Frontal cortex (tissue), 4 donors: ENCODE results near the gene BACH1. TPM values are rescaled to one million over a fixed set of nuclear protein-coding genes. Genes with fewer than 3 reads are reported as not detected.

Experiments
- DNase-seq, 2 donors: peaks; one replicate each; pipeline ENCODE4 v3.0.0; 2012; ENCODE audit warnings: low spot score in 2 of 2
- FAIRE-seq: peaks from 2 replicates; lab custom pipeline; 2012; peaks lifted over from hg19 to GRCh38; lab: Jason Lieb, UNC
- total RNA-seq: library from RNA; depleted of rRNA; stranded (reverse); fragments of >200 nt; gene quantifications from one replicate; pipeline ENCODE4 v1.2.3, GENCODE V29; 2014
- donor health status: control.
- donor health status: control.
- donor health status: control.

The BACH1 gene
- total RNA-seq, 1 donor from 2014 or later, result 136 TPM

DNA sequence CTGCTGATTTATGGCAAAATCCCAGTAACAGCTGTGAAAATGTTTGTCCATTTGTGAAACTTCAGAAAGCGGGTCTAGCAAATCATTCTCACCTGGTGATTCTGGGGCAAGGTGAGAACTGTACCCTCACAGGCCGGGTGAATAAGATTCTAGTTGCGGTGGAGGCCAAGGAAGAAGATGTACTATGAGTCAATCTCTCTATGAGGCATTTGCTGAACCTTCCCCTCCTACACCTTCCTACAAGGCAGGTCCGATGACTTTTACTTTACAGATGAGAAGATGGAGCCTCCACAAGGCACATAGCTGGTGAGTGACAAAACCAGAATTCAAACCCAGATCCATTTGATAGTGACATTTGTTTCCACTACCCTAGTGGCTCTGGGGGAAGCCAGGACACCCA lies 72.7 kb downstream of the BACH1 start:
- FAIRE-seq, result no peak

DNA sequence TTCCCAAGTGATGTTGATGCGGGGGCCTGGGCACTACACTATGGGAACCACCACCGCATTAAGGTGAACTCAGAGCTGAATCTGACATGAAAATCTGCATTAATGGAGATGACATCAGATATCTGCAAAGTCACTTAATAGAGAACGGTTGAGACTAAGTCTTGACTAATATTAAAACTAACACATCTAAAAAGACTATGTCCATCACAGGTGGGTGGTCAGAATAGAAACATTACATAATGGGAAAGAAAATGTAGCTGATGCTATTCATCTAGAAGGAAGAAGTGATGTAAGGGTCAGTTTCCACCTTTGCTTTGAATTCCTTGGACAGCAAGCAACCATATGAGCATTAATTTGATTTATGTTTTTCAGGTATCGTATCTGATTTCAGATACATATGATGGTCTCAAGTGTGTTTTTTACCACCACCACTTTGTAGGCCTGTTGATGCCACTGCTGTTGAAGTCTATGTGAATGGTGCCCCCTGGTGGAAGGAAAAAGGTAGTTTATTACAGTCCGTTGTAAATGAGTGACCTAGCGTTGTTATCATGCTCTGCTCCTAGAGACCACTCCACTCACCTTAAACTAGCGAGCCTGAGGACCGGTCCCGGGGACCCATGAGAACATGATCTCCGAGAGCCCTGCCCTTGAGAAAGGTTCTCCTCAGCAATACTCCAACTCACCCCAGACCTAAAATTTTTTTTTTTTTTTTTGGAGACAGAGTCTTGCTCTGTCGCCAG lies 73.5 kb downstream of the BACH1 start:
- FAIRE-seq (no peak), DNase-seq (peak; percentile 27 to 46)

More for the DNA sequence above, 72.7 kb downstream of the BACH1 start:
- no peak for DNase-seq

DNA sequence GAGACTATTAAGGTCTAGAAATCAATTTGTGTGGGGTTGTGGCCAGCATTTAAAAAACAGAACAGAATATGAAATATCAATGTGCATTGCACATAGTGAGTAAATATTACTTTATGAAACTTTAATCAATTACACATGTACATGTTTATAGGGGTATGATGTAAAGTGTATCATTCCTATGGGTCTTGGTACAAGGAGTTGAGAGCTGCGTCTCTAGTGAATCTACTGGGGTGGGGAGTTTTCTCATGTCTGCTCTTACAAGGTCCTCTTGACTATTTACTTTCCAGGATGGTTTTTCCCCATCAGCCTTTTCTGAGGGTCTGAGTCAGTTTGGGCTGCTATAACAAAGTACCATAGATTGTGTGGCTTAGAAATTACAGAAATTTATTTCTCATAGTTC lies 75.8 kb downstream of the BACH1 start:
- FAIRE-seq, result no peak
- DNase-seq, result no peak

DNA sequence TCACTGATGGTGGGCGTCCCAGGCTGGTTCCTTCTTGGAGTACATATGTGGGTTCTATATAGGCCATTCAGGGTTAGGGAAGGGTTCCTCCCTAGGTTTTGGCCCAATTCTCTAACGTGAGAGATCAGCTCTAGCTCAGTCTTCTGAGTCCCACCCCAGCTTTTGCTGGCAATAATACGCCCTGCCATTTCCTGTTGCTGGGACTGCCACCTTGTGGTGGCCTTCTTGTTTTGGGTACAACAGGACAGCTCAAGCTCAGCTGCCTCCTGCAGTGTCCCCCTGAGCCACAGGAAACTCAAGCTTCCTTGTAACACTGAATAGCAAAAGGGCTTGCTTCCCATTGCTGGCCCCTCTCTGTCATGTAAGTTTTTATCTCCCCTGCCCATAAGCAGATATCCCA lies 77.8 kb downstream of the BACH1 start:
- FAIRE-seq, result no peak

DNA sequence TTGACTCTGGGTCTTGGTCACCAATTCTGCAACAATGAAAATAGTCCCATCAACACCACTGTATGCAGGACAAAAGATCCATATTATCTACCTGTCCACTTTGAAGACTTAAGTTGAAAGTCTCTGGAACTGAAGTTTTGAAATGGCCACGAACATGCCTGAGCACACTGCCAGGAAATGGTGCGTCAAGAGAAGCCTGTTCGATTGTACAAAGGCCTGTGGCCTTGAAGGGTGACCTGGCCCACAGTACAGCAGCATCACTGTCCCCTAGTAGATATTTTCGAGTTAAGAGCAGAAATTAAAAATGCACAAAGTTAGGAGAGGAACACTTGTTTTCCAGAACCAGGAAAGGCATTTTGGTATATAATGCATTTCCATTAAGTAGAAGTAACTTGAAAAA lies 78.5 kb downstream of the BACH1 start:
- FAIRE-seq (no peak), DNase-seq (no peak)

More for the DNA sequence above, 77.8 kb downstream of the BACH1 start:
- DNase-seq, result peak in 1 of 2 donors; percentile 8

DNA sequence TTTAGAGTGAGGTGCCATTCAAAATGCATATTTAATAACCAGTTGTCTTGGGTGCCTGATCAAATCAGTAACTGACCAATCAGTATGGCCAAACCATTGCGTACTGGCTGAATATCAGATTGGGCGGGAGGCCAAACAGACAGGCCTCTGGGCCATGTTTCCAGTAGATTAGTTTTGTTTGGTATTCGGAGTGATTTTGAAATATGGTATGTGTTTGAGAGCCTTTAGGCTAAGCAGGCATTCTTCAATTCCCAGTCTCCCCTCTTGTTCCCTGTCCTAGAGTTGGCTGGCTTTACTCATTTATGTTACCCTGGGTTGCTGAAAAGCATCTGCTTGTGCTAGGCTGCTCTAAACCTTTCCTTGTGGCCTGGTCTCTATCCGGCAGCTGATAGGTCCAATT lies 80.1 kb downstream of the BACH1 start:
- no peak for FAIRE-seq
- DNase-seq, result no peak

DNA sequence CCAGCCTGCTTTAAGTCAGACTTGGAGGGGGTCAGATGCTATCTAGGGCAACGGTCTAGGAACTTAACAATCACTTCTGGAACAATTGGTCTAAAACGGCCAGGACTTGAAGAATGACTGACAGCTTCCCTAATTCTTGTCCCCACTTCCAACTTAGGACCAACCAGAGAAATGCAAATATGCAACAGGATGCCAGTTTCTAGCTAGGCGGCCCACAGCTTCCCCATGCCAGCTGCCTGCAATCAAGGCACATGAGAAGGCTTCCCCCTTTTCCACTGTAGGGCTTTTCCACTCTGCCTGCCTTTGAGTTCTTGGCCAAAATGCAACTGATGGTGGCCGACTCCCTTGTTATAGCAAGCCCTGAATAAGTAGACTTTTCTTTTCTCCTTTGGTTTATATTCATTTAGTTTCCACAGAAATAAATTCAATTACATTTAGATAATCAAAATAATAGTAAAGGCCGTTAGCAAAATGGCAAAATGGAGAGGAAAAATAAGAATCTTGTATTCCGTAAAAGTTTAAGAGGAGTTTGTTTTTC lies 80.9 kb downstream of the BACH1 start:
- DNase-seq, result no peak
- no peak for FAIRE-seq

DNA sequence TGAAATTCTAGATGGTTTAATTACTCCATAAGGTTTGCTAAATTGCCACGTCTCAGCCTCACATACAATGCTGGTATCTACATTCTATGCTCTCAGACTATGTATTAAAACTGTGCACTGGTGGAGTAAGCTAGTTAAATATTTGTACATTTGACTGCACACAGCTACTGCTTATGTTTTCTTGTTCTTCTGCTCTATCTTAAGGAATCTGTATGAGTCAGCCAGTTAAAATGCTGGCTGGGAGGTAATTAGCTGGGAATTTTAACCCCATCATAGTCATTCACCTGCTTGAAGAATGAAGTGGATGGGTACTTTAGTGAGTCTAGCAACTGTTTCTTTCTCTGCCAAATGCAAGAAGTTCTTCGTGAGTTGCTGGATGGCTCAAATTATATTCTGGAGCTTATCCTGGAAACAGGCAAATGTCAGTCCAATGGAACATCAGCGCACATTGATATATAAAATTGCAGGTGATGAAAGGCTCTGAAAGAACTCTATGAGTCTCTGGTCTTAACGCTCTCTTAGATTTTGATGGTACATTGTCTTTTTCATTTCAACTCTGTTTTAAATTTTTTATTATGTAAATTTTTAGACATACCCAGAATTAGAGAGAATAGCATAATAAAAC lies 83.4 kb downstream of the BACH1 start:
- FAIRE-seq (no peak), DNase-seq (no peak)

DNA sequence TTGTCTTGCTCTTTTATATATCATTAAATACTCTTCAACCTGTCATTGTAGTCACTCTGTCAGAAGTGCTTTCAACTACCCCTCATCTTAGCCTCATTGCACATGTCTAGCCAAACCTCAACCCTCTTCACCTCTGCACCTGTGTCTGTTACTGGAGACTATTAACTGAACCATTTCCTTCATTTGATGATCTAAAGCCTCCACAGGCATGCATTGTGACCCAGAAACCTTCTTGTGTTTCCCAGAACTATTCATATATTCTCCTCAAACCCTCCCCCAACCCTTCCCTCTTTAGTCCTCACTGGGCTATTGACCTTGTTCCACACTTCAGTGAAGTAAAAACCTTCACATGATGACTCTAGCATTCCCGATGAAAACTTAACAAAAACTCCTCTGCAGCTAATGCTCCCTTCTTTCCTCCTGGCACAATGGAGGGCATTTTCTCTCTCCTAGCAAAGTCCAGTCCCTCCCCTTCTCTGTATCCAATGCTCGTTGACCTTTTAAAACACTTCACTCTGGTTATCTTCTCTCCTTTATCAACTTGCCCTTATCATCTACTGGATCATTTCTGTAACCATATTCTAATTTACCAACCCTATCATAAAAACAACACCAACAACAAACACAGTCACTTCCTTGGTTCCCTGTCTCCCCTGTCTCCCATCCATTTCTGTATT lies 86.1 kb downstream of the BACH1 start:
- FAIRE-seq, result no peak
- DNase-seq, result no peak

DNA sequence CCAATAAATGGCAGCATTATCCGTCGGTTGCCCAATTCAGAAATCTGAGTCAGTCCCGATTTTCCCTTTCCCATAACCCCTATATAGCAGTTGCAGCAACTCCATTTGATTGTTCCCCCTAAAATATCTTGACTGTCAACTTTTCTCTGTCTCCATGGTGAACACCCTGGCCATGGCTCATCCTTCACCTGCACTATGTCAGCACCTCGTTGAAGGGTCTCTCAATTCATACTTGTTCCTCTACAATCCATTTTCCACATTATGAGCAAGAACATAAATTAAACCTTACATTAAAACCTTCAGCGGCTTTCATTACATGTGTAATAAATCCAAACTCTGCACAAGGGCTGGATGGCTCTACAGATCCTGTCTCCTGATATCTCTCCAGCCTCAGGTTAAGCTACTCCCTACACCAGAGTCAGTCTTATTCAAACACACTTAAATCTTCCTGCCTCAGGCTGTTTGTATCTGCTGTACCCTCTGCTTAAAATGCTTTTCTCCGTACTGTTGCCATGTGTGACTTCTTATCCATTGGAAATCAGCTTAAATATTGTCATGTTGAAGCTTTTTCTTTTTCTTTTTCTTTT lies 87.3 kb downstream of the BACH1 start:
- FAIRE-seq (no peak), DNase-seq (no peak)

DNA sequence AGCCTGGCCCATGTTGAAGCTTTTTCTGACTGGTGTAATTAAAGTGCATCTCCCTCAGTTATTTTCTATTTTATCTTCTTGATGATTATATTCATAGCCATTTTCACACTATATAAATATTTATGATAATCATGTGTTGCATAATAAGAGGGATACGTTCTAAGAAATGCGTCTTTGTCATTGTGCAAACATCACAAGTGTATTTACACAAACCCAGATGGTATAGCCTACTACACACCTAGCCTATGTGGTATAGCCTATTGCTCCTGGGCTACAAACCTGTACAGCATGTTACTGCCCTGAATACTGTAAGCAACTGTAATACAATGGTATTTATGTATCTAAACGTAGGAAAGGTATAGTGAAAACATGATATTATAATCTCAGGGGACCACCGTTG lies 88.1 kb downstream of the BACH1 start:
- DNase-seq (no peak), FAIRE-seq (no peak)

DNA sequence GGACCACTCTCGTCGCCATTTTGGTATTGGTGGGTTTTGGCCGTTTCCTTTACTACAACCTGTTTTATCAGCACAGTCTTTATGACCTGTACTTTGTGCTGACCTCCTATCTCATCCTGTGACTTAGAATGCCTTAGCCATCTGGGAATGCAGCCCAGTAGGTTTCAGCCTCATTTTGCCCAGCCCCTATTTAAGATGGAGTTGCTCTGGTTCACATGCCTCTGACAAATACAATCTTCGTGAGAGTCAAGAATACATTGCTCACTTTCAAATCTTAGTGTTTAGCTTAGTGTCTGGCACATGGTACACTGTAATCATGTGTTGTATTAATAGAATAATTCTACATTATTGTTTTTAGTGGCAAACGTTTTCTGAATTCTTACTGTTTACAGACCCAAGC lies 88.9 kb downstream of the BACH1 start:
- FAIRE-seq, result no peak
- no peak for DNase-seq

DNA sequence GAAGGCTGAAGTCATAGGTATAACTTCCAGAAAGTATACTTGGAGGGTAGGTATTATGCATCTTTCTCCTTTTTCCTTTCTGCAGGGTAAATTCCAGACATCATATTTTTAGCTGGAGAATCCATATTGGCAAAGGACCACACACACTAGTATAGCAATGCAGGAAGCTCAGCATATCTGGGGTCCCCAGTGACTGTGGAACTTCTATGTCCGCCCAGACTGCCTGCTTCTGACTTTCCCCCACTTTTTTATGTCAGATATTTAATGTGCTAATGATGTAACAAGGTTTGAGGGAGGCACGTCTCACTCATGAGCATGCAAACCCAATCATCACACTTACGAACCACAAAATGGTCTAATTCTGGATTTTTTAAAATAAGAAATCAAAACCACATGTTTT lies 90.4 kb downstream of the BACH1 start:
- no peak for FAIRE-seq

DNA sequence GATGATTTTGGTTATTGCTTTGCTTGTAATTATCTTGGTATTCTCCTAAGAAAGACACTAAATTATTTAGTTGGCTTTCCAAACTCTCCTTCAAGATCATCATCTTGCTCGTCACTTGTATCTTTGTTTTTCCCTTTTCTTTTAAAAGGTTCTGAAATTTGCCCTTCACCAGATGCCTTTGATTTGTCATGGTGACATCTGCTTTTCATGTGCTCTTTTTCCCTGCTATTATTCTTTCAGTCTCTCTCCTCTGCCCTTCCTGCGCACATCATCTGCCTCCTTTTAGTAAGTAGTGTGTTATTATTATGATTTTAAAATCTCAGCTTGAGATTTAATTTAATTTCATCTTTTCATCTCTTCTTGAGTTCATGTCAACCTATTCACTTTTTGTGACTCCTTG lies 92.1 kb downstream of the BACH1 start:
- FAIRE-seq (no peak), DNase-seq (no peak)

More for the DNA sequence above, 90.4 kb downstream of the BACH1 start:
- DNase-seq, result no peak

DNA sequence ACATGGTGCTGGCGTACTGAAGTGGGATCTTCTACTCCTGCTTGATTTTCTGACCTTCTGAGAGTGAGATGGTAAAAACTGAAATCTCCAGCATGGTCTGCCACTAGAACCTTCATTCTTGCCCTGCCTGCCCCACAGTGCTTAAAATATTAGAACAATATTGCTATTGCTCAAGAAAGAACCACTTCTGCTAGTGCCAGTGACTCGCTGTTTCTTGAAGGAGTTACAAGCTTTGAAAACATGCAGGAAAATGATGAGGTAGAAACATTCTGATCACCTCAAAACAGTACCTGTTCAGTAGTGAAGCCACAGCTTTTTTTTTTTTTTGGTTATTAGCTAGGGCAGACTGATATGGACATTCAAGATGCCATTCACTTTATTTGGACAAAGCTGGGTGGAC lies 95.3 kb downstream of the BACH1 start:
- no peak for FAIRE-seq
- DNase-seq, result no peak

Other genes with a start within 250 kb of the BACH1 start
- 262 TPM for gene CCT8, start 225.3 kb upstream of the BACH1 start, total RNA-seq
- gene MAP3K7CL, start 168.3 kb upstream of the BACH1 start, total RNA-seq, result 1.2 TPM